Measurements from ENCODE around the gene KLHDC4.
"Not testable (repeated sequence)": the region's sequence is repeated elsewhere in the genome, so short reads cannot be mapped to it uniquely, and the experiment has no call there.

DNA sequence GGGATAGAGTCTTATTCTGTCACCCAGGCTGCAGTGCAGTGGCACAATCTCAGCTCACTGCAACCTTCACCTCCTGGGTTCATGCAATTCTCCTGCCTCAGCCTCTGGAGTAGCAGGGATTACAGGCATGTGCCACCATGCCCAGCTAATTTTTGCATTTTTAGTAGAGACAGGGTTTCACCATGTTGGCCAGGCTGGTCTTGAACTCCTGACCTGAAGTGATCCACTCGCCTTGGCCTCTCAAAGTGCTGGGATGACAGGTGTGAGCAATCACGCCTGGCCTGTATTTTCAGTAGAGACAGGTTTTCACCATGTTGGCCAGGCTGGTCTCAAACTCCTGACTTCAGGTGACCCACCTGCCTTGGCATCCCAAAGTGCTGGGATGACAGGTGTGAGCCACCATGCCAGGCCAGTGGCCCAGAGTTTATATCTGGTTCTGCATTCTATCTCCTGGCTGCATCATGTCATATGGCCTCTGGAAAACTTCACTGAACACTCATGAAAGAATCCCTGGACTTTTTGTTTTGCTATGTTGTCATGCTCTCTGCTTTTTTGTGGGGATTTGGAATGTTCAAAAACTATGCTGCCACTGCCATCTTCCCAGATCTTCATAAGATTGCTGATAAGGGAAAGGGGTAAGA lies 21.8 kb upstream of the KLHDC4 start:
- TF ChIP-seq, protein P1, sequence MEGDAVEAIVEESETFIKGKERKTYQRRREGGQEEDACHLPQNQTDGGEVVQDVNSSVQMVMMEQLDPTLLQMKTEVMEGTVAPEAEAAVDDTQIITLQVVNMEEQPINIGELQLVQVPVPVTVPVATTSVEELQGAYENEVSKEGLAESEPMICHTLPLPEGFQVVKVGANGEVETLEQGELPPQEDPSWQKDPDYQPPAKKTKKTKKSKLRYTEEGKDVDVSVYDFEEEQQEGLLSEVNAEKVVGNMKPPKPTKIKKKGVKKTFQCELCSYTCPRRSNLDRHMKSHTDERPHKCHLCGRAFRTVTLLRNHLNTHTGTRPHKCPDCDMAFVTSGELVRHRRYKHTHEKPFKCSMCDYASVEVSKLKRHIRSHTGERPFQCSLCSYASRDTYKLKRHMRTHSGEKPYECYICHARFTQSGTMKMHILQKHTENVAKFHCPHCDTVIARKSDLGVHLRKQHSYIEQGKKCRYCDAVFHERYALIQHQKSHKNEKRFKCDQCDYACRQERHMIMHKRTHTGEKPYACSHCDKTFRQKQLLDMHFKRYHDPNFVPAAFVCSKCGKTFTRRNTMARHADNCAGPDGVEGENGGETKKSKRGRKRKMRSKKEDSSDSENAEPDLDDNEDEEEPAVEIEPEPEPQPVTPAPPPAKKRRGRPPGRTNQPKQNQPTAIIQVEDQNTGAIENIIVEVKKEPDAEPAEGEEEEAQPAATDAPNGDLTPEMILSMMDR (conservative IDR thresholded peaks at IDR 0.05; ENCODE audit: low read depth, low read length): not testable (repeated sequence)
- not testable (repeated sequence) for TF ChIP-seq EZH2 (IDR thresholded peaks at IDR 0.05; ENCODE audit: low read length, unreplicated experiment); EZH2phosphoT487 (IDR thresholded peaks at IDR 0.05; ENCODE audit: borderline replicate concordance, low read length)
